Panc1 (cell line): ENCODE measurements around the gene ANKRD29. TPM values are rescaled to one million over a fixed set of nuclear protein-coding genes. Genes with fewer than 3 reads are reported as not detected.

Experiments
- ATAC-seq: fragments of 200-7000 bp; cut with Tn5 transposase; 2 replicates; pipeline ENCODE4 v1.9.1; 2020; ENCODE audit warnings: mild to moderate bottlenecking, moderate library complexity
- BruUV-seq: library from RNA; stranded (reverse); fragments of 400-500 nt; replicated peaks from 2 replicates; lab custom pipeline; 2021; lab: Mats Ljungman, UMichigan
- CTCF ChIA-PET: fragments of 300-600 bp; sonication (Branson Sonifier 250); formaldehyde crosslinking; loops from one replicate; lab custom pipeline; 2022; ENCODE audit warnings: antibody characterized with exemption; lab: Charles Lee
- POLR2A ChIA-PET: fragments of 300-600 bp; sonication (Branson Sonifier 250); formaldehyde crosslinking; loops from one replicate; lab custom pipeline; 2022; ENCODE audit warnings: antibody characterized with exemption; lab: Charles Lee
- DNase-seq: peaks from one replicate; pipeline ENCODE4 v3.0.0-alpha.2; 2010; ENCODE audit warnings: low read depth, low spot score
- H3K27ac ChIP-seq: 2 replicates; pipeline ENCODE4 v1.5.1; 2011; ENCODE audit warnings: mild to moderate bottlenecking, low read length, inconsistent platforms
- H3K27me3 ChIP-seq: fragments of 200-500 bp; sonication (Bioruptor generic); 2 replicates; pipeline ENCODE4 v1.6.0; 2014; ENCODE audit warnings: low read length, inconsistent platforms; ENCODE audit not compliant: control insufficient read depth, insufficient read depth
- H3K36me3 ChIP-seq: fragments of 200-500 bp; sonication (Bioruptor generic); 2 replicates; pipeline ENCODE4 v1.5.1; 2014; ENCODE audit warnings: inconsistent platforms, mild to moderate bottlenecking, low read length, moderate library complexity; ENCODE audit not compliant: control insufficient read depth, insufficient read depth
- H3K4me1 ChIP-seq: 2 replicates; pipeline ENCODE4 v1.5.1; 2011; ENCODE audit warnings: inconsistent platforms, mild to moderate bottlenecking, low read length, moderate library complexity; ENCODE audit not compliant: control insufficient read depth, insufficient read depth
- H3K4me3 ChIP-seq, 2 experiments: 2 replicates each; pipeline ENCODE4 v1.5.1; 2011 to 2012; ENCODE audit warnings: low read depth in 2 of 2, low read length in 2 of 2, mild to moderate bottlenecking in 2 of 2, inconsistent platforms in 1 of 2, moderate library complexity in 1 of 2
- H3K9me3 ChIP-seq: fragments of 200-500 bp; sonication (Bioruptor generic); 2 replicates; pipeline ENCODE4 v1.5.1; 2014; ENCODE audit warnings: low read depth, mild to moderate bottlenecking, inconsistent platforms, low read length, moderate library complexity; ENCODE audit not compliant: control insufficient read depth, insufficient read depth
- POLR2AphosphoS5 ChIP-seq: IDR thresholded peaks from 2 replicates; pipeline ENCODE4 v1.6.1; 2012; ENCODE audit warnings: mild to moderate bottlenecking, low read depth, low read length, moderate library complexity
- SIN3A ChIP-seq: IDR thresholded peaks from 2 replicates; pipeline ENCODE4 v1.6.1; 2012; ENCODE audit warnings: low read depth, mild to moderate bottlenecking, low read length, moderate library complexity, borderline replicate concordance; ENCODE audit not compliant: insufficient read depth
- TCF7L2 ChIP-seq: IDR thresholded peaks from 2 replicates; pipeline ENCODE4 v1.6.1; 2011; ENCODE audit warnings: mild to moderate bottlenecking, low read depth, low read length, inconsistent platforms
- in situ Hi-C: cut with HindIII; loops from 2 replicates; pipeline ENCODE4 v1.10.0; 2016; ENCODE audit warnings: low sequenced_read_pairs, low pct_unique_long_range_greater_than_20kb
- intact Hi-C: fragments of 100-400 bp; cut with micrococcal nuclease; formaldehyde crosslinking; loops from one replicate; pipeline ENCODE4 v1.10.0; 2022; ENCODE audit not compliant: unreplicated experiment
- total RNA-seq: library from RNA; stranded (reverse); gene quantifications from one replicate; pipeline ENCODE4 v1.2.1, GENCODE V29; 2021; ENCODE audit not compliant: unreplicated experiment
- TF ChIP-seq, protein P1 (sequence below): fragments of 450-650 bp; IDR thresholded peaks from 2 replicates; pipeline ENCODE4 v1.5.1; 2017; ENCODE audit warnings: mild to moderate bottlenecking
- TF ChIP-seq, protein P2 (sequence below), 2 experiments: IDR thresholded peaks; 2 replicates each; pipeline ENCODE4 v1.6.1; 2011 to 2012; ENCODE audit warnings: low read depth in 2 of 2, control low read depth in 1 of 2, low read length in 1 of 2, mild to moderate bottlenecking in 1 of 2, moderate library complexity in 1 of 2; ENCODE audit not compliant: insufficient read depth in 1 of 2

ANKRD29 gene
- total RNA-seq, 1 experiment from 2014 or later = 0.67 TPM

DNA sequence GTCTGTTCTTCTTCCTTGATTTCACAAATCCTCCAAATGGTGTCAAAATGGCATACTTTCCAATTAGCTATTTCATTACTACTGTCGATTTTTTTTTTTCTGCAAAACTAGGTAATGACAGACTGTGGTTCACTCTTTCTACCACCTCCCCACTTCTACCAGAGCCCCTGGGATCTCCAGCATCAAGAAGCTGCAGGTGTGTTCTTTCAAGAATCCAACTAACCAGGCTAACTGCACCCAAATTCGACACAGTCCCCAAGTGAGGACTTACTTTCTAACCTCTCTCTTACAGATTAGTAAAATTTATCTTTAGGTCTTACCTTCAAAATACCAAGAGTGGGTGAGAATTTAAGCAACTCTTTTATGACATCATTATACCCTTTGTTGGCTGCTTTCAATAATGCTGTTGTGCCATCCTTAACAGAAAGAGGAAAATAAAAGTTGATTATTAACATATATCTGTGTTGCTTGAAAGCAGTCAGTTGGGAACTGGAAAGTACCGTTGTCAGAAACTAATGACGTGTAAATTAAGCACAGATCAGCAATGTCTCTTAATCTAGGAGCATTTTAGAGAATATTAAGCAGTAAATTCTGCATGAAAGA, 45.2 kb downstream of the ANKRD29 start:
- Histone ChIP-seq H3K4me3 (no peak overlapping the region), H3K27me3 (no peaks in the 10 kb centered on the region; the same call in 1 of the 2 replicates), H3K9me3 (no peaks in the 10 kb centered on the region), H3K27ac (no peak overlapping the region), H3K36me3 (no peaks in the 10 kb centered on the region), H3K4me1 (peaks cover 15% of the 10 kb centered on the region)
- POLR2A ChIA-PET = no interaction called here
- in situ Hi-C loops (no loop called here), intact Hi-C loops (no loop called here)
- no peak for TF ChIP-seq TCF7L2
- TF ChIP-seq, protein P1, sequence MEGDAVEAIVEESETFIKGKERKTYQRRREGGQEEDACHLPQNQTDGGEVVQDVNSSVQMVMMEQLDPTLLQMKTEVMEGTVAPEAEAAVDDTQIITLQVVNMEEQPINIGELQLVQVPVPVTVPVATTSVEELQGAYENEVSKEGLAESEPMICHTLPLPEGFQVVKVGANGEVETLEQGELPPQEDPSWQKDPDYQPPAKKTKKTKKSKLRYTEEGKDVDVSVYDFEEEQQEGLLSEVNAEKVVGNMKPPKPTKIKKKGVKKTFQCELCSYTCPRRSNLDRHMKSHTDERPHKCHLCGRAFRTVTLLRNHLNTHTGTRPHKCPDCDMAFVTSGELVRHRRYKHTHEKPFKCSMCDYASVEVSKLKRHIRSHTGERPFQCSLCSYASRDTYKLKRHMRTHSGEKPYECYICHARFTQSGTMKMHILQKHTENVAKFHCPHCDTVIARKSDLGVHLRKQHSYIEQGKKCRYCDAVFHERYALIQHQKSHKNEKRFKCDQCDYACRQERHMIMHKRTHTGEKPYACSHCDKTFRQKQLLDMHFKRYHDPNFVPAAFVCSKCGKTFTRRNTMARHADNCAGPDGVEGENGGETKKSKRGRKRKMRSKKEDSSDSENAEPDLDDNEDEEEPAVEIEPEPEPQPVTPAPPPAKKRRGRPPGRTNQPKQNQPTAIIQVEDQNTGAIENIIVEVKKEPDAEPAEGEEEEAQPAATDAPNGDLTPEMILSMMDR = no peak
- no peak for TF ChIP-seq SIN3A
- TF ChIP-seq, protein P2, sequence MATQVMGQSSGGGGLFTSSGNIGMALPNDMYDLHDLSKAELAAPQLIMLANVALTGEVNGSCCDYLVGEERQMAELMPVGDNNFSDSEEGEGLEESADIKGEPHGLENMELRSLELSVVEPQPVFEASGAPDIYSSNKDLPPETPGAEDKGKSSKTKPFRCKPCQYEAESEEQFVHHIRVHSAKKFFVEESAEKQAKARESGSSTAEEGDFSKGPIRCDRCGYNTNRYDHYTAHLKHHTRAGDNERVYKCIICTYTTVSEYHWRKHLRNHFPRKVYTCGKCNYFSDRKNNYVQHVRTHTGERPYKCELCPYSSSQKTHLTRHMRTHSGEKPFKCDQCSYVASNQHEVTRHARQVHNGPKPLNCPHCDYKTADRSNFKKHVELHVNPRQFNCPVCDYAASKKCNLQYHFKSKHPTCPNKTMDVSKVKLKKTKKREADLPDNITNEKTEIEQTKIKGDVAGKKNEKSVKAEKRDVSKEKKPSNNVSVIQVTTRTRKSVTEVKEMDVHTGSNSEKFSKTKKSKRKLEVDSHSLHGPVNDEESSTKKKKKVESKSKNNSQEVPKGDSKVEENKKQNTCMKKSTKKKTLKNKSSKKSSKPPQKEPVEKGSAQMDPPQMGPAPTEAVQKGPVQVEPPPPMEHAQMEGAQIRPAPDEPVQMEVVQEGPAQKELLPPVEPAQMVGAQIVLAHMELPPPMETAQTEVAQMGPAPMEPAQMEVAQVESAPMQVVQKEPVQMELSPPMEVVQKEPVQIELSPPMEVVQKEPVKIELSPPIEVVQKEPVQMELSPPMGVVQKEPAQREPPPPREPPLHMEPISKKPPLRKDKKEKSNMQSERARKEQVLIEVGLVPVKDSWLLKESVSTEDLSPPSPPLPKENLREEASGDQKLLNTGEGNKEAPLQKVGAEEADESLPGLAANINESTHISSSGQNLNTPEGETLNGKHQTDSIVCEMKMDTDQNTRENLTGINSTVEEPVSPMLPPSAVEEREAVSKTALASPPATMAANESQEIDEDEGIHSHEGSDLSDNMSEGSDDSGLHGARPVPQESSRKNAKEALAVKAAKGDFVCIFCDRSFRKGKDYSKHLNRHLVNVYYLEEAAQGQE (IDR thresholded peaks at IDR 0.05; ENCODE audit: insufficient read depth in 1 of 2, low read depth in 2 of 2, low read length in 1 of 2) = no peak
- TF ChIP-seq POLR2AphosphoS5 = no peak
- CTCF ChIA-PET = no interaction called here
- DNase-seq (no peak), ATAC-seq (no peak)
- no TSS peak for BruUV-seq

DNA sequence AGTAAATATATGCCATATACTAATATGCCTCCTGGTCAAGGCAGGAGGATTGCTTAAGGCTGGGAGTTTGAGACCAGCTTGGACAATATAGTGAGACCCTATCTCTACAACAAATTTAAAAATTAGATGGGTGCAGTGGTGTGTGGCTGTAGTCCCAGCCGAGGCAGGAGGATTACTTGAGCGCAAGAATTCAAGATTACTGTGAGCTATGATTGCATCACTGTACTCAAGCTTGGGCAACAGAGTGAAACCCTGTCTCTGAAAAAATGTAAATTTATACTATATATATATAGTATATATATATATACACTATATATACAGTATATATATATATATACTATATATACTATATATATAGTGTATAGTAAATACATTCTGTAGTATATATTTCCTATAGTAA, 46.5 kb downstream of the ANKRD29 start:
- H3K4me1 ChIP-seq = peaks cover 21% of the 10 kb centered on the region
- no TSS peak for BruUV-seq
- no peaks in the 10 kb centered on the region; the same call in 1 of the 2 replicates for H3K27me3 ChIP-seq
- ChIA-PET POLR2A (no interaction called here), CTCF (no interaction called here)
- no peaks in the 10 kb centered on the region for H3K9me3 ChIP-seq
- intact Hi-C loops = no loop called here
- in situ Hi-C loops = no loop called here
- TF ChIP-seq, protein P1 = no peak
- DNase-seq (no peak), ATAC-seq (no peak)
- no peaks in the 10 kb centered on the region for H3K36me3 ChIP-seq
- H3K4me3 ChIP-seq = no peak overlapping the region
- no peak overlapping the region for H3K27ac ChIP-seq
